NCI-H1092 treated with DMSO at 0.1 percent for 48 hours (cell line): Measurements from ENCODE around the gene C3orf22.
"Not testable (repeated sequence)": the region's sequence is repeated elsewhere in the genome, so short reads cannot be mapped to it uniquely, and the experiment has no call there.

Source experiments
- DNase-seq: peaks from one replicate; lab custom pipeline; 2025; lab: John Stamatoyannopoulos, UW

The C3orf22 gene

GRCh38 chr3:126558336-126559071, at the start of gene C3orf22:
Gene C3orf22, minus strand, starts transcription at chr3:126558932. Its CDS starts 5,542 bp downstream, at chr3:126553390.
- DNase-seq, result no peak

- no peak for DNase-seq
Measured at GRCh38 chr3:126607214-126607908, 48.6 kb upstream of the C3orf22 start.

- DNase-seq, result no peak
Measured at GRCh38 chr3:126606001-126606400, 47.3 kb upstream of the C3orf22 start.

- DNase-seq, result no peak
Measured at GRCh38 chr3:126604691-126605090, 46.0 kb upstream of the C3orf22 start.

GRCh38 chr3:126599101-126599500, 40.4 kb upstream of the C3orf22 start:
- DNase-seq, result no peak

- DNase-seq, result not testable (repeated sequence)
Measured at GRCh38 chr3:126595479-126595878, 36.7 kb upstream of the C3orf22 start.

- not testable (repeated sequence) for DNase-seq
Measured at GRCh38 chr3:126591515-126591914, 32.8 kb upstream of the C3orf22 start.

- DNase-seq, result no peak
Measured at GRCh38 chr3:126582311-126582710, 23.6 kb upstream of the C3orf22 start.

- no peak for DNase-seq
Measured at GRCh38 chr3:126581569-126581968, 22.8 kb upstream of the C3orf22 start.

GRCh38 chr3:126580746-126581145, 22.0 kb upstream of the C3orf22 start:
- no peak for DNase-seq

- DNase-seq, result no peak
Measured at GRCh38 chr3:126578702-126579101, 20.0 kb upstream of the C3orf22 start.

- no peak for DNase-seq
Measured at GRCh38 chr3:126577261-126577660, 18.5 kb upstream of the C3orf22 start.

- no peak for DNase-seq
Measured at GRCh38 chr3:126573492-126574117, 14.9 kb upstream of the C3orf22 start.

GRCh38 chr3:126571078-126571477, 12.3 kb upstream of the C3orf22 start:
- DNase-seq, result no peak

- DNase-seq, result no peak
Measured at GRCh38 chr3:126570103-126570541, 11.4 kb upstream of the C3orf22 start.

GRCh38 chr3:126569390-126569975, 10.8 kb upstream of the C3orf22 start:
- no peak for DNase-seq

- DNase-seq, result no peak
Measured at GRCh38 chr3:126568776-126569342, 10.1 kb upstream of the C3orf22 start.

- DNase-seq, result no peak
Measured at GRCh38 chr3:126567696-126568438, 9.1 kb upstream of the C3orf22 start.

- DNase-seq, result no peak
Measured at GRCh38 chr3:126562737-126563276, 4.1 kb upstream of the C3orf22 start.

GRCh38 chr3:126557761-126558160, 971 bp downstream of the C3orf22 start:
- no peak for DNase-seq

- no peak for DNase-seq
Measured at GRCh38 chr3:126557415-126557745, 1.4 kb downstream of the C3orf22 start.
